DMS 273 (cell line): Measurements from ENCODE around the gene DAB1.

Experiments used
- DNase-seq: peaks from one replicate; lab custom pipeline; 2025; ENCODE audit not compliant: unreplicated experiment; lab: John Stamatoyannopoulos, UW

Gene DAB1

DNA sequence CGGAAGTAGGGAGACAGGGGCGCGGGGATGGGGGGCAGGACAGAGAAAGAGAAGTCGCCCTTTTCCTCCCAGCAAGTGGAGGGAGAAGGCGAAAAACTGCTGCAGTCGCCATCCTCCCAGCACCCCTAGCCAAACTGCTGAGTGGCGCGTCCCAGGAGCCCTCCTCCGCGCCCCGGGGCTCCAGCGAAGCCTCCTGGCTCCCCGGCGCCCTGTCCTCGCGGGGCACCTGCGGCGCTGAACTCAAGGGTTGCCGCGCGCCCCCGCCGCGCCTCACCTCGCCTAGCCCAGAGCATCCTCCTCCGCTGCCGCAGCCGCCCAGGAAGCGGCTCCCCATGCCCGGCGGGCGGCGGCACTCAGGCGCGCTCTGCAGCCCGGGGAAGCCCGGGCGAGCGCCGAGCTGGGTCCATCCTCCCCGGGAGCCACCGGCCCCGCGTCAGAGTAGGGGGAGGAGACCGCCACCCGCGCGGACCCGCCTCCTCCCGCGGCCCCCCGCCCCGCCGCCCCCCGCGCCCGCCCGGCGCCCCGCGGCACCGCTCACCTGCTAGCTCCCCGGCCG, at the start of gene DAB1:
Gene DAB1, minus strand, starts transcription at position 405 of the 556 bp plus-strand sequence. CDS start 133,030 bp downstream, outside the sequence.
- DNase-seq: peak; percentile 81

DNA sequence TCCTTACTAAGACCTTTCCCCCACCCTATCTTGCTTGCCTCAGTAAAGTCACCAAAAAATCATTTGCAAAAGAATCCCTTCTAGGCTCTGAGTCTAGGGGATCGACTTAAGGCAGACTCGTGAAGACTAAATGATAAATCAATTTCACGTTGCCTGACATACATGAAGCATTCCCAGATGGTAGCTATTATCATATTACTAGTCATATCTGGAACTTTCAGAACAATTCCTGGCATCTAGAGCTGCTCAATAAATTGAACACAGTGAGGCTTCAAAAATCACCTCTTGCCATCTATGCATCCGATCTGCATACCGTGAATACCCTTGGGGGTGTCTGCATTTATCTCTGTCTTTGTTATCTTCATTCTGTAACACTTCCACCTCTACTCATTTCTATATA, 49.6 kb upstream of the DAB1 start:
- DNase-seq: no peak

DNA sequence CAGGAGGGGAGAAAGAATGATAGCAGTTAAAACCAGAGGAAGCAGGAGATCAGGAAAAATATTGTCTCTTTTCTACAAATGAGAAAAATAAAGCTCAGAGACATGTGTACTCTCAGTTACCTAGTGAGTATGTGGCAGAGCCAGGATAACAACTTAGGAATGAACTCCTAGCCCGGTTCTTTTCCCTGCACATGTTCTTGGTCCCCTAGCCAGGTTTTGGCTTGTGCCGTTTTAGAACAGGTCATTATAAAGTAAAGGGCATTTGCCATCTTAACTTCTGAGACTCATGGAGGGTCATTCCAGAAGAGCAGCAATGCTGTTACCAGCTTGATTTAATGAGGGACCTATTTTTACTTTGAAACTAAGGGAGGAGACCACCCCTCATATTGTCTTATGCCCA, 48.1 kb upstream of the DAB1 start:
- no peak for DNase-seq

DNA sequence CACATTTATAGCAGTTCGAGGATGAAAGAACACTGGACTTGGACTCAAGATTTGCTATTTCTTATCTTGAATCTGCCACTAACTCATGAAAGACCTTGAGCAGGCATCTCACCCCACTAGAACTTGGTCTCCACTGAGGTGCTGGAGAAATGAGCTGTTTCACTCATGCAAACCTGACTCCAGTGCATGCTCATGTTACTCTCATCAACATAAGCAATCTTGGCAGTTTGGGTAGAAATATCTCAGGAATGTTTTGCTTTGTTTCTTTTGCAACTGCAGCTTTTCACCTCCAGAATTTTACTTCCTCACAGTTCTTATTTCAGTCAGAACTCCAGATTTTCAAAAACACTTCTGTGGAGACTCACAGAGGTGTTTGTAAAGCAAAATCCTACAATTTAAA, 46.2 kb upstream of the DAB1 start:
- DNase-seq: no peak

DNA sequence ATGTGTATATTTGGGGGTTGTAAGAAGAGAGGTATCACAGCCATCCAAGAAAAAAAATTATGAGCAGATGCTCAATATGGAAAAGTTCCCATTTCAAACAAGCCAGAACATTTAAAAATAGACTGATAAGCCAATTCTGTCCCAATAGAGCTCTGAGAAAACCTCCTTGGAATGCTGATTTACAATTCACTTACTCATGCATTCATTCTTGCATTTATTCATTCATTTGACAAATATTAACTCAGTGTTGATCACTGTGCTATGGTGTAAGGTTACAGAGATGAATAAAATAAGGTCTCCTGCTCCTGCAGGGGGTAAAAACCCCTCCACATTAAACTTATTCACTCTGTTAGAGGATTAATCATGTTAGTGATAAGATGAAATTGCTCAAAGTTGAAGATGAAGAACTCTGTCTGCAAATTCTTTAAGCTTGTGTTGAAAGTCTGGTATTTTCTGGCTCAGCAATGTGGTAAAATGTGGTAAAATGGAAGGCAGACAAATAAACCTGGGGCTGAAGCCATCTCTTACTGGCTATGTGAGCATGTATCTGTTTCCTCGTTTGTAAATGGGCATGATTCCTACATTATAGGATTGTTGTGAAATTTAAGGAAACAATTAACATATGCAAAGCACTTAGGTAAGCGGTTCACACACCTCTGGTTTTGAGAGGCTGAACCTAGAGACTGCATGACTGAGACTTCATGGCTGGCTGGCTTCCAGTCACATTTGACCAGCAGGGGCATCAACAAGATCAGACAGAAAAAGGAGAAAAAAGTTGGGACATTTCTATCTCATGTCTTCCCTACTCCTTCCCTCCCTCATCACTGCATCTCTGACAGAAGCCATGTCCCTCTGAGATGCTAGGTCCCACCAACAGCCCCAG, 45.0 kb upstream of the DAB1 start:
- DNase-seq: peak; percentile 31

DNA sequence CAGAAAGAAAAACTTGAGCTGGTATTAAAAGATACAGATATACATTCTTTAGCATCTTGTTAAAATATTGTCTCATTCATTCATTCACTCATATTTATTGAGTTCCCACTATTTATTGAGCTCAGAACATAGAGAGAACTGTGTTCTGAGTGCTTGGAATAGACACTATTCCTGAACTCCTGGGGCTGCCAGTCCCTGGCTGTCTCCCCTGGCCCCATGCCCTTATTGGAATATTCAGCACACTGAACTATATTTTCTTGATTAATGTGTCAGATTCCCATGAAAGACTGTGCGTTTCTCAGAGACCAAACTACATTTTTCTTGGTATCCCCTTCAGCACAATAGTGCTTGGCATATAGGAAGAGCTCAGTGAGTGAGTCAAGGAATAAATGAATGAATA, 44.0 kb upstream of the DAB1 start:
- no peak for DNase-seq

DNA sequence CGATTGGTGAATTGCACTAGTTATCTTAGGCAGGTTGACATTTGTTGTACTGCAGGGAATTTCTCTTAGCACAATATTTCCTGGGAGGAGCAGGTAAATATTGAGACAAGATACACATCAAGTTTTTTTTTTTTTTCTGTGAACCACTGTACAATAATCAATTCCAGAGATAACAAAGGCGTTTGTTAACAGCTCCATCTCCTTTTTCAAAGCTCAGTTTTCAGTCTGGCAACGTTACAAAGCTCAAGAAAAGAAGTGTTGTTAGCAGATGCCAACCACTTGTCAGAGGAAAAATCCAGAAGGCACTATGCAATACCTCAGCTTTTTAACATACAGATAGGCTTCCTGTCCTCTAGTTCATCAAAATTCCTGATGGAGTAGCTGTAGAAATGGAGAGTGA, 40.9 kb upstream of the DAB1 start:
- peak; percentile 17 for DNase-seq

DNA sequence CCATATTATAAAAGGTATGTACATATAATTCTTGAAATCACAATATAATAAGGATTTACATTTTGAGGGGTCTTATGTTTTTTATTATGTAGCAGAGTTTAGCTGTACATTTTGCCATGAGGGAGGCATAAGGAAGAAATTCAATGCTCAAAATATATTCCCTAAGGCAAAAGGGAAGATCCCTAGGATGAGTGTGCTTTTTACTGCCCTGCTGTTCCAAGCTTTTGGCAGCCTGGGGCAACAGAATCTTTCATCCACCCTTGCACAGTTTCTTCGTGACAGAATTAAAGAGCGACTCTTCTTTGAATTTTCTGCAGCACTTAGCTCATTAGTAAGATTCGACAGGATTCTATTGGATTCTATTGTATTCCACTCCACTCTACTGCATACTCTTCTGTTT, 39.5 kb upstream of the DAB1 start:
- DNase-seq: peak; percentile 2

DNA sequence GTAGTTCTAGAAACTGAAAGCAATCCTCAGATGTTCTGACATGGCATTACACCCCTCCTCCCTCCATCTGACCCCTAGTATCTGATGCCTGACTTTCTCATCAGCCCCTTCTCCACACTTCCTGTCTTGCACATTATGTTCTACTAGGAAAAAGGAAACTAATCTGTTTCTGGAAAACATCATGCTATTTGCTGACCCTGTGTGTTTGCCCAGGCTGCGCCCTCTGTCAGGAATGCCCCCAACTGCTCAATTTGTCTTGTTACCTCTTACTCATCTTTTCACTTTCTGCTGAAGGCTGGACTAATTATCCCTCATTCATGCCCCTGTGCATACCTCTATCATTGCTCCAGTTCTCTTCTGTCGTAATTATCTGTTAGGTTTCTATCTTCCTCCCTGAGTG, 37.5 kb upstream of the DAB1 start:
- no peak for DNase-seq

DNA sequence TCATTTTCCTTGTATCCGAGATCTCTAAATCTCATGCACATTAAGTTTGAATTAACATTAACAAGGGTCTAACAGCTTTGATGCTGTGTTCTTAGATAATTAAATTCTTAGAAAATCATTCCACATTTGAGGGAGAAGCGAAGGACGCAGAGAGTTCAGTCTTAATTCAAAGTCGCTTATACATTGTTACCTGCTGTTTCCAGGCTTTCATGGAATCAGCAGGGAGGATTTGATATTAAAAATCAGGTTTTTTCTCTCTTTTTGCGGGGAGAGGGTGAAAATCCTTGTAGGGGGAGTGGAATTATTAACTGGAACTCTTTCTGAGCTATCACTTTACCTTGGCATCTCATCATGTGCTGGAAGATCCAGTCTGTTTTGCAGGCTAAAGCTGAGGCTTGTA, 27.7 kb upstream of the DAB1 start:
- no peak for DNase-seq

DNA sequence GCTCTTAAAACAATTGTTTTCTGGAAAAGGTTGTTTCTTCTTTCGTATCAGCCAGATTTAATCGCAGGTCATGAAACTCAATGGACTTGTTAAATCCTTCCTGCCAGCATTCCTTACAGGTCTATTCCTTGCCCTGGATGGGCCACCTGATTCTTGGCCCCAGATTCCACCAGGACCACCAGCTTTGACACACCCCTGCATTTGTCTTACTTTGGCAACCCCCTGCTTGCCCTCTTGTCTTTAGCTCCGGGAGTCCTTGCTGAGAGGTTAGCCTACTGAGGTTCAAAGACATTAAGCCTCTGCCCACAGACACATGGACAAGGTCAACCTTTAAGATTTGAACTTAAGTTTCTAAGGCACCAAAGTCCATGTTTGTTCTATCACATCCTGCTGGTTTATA, 27.1 kb upstream of the DAB1 start:
- DNase-seq: no peak

DNA sequence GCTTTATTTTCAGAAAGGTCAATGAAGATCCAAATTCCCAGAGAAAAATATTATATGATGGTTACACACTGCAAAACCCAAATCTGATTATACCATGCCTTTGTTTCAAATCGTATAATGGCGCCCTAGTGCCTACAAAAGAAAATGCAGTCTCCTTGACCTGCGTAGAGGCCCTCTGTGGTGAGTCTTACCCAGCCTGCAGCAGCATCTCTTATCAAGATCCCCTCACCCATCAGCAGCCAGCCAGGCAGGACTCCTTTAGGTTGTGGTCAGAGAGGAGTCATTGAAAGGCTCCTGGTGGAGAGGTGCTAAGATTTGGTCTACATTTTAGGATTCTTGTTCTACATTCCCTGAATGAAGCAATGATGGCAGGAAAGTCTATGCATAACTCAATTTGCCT, 23.7 kb upstream of the DAB1 start:
- DNase-seq: no peak

DNA sequence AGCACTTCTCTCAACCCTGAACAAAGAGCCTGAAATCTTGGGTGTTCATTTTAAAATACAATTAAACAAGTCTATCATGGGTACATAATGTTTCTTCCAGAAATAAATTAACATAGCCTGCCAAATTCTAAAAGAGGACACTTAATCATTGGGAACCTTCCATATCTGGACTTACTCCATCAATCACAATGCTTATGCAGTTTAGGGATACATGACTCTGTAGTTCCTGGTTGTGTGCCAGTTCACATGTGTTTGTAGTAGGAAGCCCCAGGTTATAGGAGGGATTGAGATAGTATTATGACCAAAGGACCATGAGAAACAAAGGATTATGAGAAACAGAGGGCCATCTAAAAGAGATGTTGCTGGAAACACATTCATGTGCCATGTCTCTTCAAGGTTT, 19.1 kb upstream of the DAB1 start:
- DNase-seq: no peak

DNA sequence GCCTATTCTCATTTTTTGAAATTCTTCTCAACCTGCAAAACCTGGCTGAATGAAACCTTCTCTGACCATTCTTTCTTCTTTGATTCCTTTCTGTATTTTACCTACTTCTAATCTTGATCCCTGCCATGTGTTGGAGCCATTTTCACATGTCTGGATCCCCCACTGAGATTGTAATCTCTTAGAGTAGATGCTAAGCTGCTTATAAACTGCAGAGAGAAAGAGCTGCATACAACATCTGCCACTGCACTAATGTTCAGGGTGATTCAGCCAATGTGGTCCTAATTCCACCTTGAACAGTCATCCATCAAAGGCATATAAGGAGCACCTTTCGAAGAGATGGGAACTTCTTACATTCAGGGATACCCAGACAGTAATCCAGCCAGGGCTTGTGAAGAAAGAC, 16.2 kb upstream of the DAB1 start:
- DNase-seq: peak; percentile 26

DNA sequence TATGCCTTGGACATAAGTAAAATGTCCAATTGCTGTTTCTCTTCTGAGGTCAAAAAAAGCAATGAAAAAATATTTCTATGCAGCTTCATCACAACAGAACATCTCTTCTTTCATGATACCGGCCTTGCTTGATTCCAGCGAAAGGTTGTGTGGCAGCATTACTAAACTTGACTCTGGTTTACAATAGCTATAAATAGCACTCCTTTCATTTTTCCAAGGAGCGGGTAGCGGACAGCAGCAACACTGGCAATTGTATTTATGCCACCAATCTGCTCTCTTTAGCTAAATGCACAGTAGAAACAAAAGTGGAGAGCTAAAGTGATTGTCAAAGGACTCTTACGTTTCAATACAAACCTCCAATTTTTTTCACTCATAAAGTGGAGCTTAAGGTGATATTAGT, 7.5 kb upstream of the DAB1 start:
- DNase-seq: no peak

DNA sequence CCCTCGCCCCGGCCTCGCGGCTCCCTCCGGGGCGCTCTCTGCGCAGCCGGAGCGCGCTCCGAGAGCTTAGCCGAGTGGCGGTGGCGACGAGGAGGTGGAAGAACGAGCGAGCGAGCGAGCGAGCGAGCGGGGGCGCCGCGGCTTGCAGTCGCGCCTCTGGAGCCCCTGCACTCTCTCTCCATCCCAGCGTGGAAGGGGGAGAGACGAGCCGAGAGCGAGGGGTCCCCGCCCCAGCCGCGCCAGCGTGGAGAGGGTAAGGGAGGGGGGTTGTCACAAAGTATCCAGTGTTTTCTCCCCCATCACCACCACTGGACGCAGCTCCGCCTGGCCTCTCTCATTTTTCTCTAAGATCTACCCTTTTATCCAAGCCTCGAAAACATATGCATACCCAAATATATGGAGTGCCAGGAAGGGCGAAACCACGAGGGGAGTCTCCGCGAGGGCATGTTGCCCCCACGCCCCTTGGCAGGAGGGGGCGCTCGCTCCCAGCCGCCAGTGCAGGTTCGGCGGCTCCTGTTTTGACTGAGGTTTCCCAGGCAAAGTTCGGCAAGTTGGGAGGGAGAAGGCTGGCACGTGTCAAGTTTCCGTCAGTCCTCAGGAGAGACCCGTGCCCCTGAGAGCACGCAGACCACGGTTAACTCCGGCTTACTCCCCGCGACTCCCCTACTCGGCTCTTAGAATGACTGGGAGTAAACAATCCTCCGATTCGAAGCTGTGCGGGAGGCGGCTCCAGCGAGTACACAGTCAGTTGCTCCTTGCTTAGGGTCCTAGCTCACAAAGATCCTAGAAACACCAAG, 569 bp upstream of the DAB1 start:
- peak; percentile 88 for DNase-seq

DNA sequence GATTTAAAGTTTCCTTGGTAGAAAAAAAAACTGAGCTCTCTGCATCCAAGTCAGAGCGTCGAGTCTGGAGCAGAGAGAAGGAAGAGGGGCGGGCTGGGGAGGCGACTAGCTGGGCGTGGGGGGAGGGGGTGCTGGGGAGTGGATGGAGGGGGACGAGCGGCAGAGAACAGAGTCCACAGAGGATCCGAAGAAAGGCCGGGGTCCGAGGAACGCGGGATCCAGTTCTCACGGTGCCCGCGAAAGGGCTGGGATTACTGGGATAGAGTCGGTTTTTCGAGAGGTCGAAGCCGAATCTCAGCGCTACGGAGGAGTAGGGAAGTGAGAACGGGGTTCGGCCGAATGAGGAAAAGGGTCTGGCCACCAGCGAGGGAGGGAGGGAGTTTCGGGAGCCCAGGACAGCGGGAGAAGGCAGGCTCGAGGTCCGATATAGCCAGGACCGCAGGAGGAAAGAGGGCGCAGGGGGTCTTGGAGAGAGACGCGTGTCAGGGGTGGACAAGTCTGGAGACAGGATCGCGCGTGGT, 665 bp downstream of the DAB1 start:
- peak; percentile 68 for DNase-seq

DNA sequence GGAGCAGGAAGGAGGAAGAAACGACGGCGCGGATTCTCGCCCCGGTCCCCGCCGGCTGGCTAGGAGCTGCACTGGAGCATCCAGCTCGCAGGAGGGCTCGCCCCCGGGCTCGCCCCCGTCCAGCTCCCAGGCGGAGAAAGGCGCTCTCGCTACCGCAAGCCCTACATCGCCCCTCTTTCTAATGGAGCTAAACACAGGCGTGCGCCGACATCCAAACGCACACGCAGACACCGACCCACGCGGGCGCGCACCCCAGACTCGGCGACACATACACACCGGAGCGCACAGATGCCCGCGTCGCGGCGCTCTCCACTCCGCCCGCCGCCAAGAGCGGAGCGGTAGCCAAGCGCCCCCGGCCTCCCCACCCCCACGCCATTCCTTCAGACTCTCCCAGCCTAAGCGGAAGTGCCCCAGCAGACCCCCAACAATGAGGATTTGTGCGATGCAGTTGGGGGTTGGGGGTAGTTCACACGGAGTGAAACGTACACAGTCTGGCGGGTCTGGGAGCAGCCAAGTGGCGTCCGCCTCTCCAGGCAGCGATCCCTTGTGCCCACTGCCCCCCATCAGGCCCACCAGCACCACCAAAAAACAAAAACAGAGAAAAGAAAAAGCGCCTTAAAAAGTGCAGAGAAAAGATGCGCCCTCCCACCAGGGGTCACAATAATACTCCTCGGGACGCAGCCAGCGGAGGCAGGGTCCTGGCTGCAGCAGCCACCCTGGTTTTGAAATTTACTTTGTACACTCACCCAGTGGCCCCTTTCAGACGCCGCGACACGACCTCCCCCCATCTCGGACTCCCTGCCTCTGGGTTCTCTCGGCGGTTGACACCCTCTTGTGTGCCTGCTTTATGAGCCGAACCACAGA, 1.4 kb downstream of the DAB1 start:
- peak; percentile 75 for DNase-seq

DNA sequence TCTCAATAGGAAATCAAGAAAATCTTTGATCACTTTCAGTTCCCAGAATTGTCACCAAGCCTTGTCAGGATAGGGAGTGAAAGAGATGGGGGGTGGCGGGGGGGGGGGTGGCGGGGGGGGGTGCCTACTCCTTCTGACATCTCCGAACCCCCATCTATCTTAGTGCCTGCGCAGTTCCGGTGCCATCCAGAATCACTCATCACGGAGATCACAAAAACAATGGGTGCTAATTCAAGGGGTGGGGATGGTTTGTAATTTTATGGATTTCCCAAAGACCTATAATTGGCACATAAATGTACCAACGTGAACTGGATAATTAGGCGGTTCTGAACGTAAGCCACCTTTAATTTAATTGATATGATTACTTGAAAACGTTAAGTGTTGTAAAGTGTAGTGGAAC, 2.1 kb downstream of the DAB1 start:
- no peak for DNase-seq

DNA sequence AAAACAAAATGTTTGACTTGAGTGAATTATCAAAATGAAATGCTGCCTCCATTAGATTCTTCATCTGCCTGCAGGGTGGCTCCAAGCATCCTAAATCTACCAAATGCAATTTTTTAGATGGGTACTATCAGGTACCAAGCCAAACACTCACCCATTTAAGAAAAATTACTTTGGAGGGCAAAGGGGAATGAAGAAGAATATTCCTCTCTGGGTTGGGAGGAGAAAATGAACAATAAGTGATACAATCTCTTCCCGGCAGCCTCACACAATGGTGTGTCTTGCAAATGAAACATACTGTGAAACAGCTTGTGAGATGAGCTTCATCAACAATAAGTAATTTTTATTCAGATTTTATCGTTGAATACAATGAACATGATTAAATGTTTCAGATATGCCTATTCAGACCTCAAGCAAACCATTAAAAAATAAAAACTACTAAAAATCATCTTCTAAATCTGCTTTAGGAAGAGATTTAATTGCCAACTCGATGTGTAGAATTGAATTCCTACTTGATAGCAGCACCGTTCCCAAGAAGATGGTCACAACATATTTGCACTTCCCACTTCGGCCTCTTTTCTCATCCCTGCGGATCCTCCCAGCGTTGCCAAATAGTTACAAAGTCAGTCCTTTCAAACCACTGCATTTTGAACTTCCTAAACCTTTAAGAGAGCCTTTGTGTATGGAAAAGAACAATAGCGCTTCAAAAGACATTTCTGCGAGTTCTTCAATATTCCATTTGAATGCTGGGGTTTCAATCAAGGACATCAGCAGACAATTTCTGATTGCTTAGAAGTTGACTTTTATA, 2.7 kb downstream of the DAB1 start:
- no peak for DNase-seq
